SK-N-MC (cell line): ENCODE data around the gene TRAF5.

Source experiments
- EZH2 ChIP-seq: fragments of 200-600 bp; sonication (generic); IDR thresholded peaks from one replicate; pipeline ENCODE4 v1.6.1; 2017; ENCODE audit warnings: antibody characterized with exemption
- FOXP2 ChIP-seq: optimal IDR thresholded peaks from 2 replicates; pipeline ENCODE3; 2011; ENCODE audit warnings: mild to moderate bottlenecking, moderate library complexity; ENCODE audit not compliant: insufficient read depth; ENCODE audit errors: extremely low read length, control extremely low read depth
- POLR2AphosphoS5 ChIP-seq: IDR thresholded peaks from 2 replicates; pipeline ENCODE4 v1.6.1; 2012; ENCODE audit warnings: mild to moderate bottlenecking, low read depth, low read length, borderline replicate concordance

- TF ChIP-seq POLR2AphosphoS5 (no peak), EZH2 (no peak), FOXP2 (no peak)
These were observed 33.2 kb downstream of the TRAF5 start for GRCh38 chr1:211359876-211360275.
